ENCODE data around the gene C14orf39. TPM values are rescaled to one million over a fixed set of nuclear protein-coding genes. Genes with fewer than 3 reads are reported as not detected.
"Not testable (repeated sequence)": the region's sequence is repeated elsewhere in the genome, so short reads cannot be mapped to it uniquely, and the experiment has no call there.

The C14orf39 gene
- total RNA-seq, 1 donor from 2014 or later = not detected

DNA sequence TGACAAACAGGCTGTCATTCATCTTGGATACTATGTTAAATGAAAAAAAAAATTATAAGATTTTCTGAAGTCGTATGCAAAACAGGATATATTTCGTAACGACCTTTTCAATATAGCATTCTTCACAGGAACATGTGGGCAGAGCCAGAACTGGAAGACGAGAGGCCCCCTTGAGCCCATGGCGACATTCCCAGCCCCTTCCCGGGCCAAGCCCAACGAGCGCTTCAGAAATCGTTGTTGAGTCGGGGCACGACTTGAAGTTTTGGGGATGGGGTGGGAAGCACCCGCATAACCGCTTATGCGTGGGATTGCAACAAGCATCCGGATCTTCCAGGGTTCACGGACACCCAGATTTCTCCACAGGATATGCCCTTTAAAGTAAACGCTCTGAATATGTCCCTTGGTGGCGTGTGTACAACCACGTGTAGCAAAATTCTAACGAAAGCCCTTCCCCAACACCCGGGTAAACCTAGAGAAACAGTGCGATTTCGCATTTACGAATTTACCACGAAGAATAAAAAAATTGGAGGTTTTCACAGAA, 736 bp downstream of the C14orf39 start:
- ATAC-seq (no peak), DNase-seq (no peak)
- Histone ChIP-seq H3K4me3 (no peak overlapping the region), H3K27ac (no peak overlapping the region), H3K4me1 (no peaks in the 10 kb centered on the region), H3K27me3 (ENCODE audit: low read depth) (peaks cover 45% of the 10 kb centered on the region), H3K36me3 (no peaks in the 10 kb centered on the region), H3K9me3 (no peaks in the 10 kb centered on the region)
- intact Hi-C loops (cut with DNase I) = no loop called here
- TF ChIP-seq CTCF (IDR thresholded peaks at IDR 0.05) = no peak

GRCh38 chr14:60482743-60483142, 3.1 kb downstream of the C14orf39 start:
- Histone ChIP-seq H3K4me3 (no peak overlapping the region), H3K9me3 (no peaks in the 10 kb centered on the region), H3K27ac (no peak overlapping the region), H3K36me3 (no peaks in the 10 kb centered on the region), H3K27me3 (ENCODE audit: low read depth) (peaks cover 36% of the 10 kb centered on the region), H3K4me1 (no peaks in the 10 kb centered on the region)
- DNase-seq (no peak), ATAC-seq (no peak)
- TF ChIP-seq CTCF (IDR thresholded peaks at IDR 0.05) = no peak
- intact Hi-C loops (cut with DNase I) = no loop called here

GRCh38 chr14:60480248-60480647, 5.6 kb downstream of the C14orf39 start:
- H3K36me3 ChIP-seq; H3K4me1 ChIP-seq; DNase-seq; H3K27ac ChIP-seq; intact Hi-C loops (cut with DNase I); H3K4me3 ChIP-seq; H3K9me3 ChIP-seq; ATAC-seq: not testable (repeated sequence)
- peaks cover 16% of the 10 kb centered on the region for H3K27me3 ChIP-seq (ENCODE audit: low read depth)

- no peak overlapping the region for H3K4me3 ChIP-seq
- H3K36me3 ChIP-seq = no peaks in the 10 kb centered on the region
- H3K9me3 ChIP-seq = no peaks in the 10 kb centered on the region
- ATAC-seq = no peak
- H3K27ac ChIP-seq = no peak overlapping the region
- no peak for DNase-seq
- H3K4me1 ChIP-seq = no peaks in the 10 kb centered on the region
- intact Hi-C loops (cut with DNase I) = no loop called here
- no peaks in the 10 kb centered on the region for H3K27me3 ChIP-seq (ENCODE audit: low read depth)
- TF ChIP-seq CTCF (IDR thresholded peaks at IDR 0.05) = no peak
Observed at GRCh38 chr14:60455875-60456274, 30.0 kb downstream of the C14orf39 start.

GRCh38 chr14:60430276-60430675, 55.6 kb downstream of the C14orf39 start:
- no peak for TF ChIP-seq CTCF (IDR thresholded peaks at IDR 0.05)
- no peaks in the 10 kb centered on the region for H3K36me3 ChIP-seq
- DNase-seq (no peak), ATAC-seq (no peak)
- H3K9me3 ChIP-seq = no peaks in the 10 kb centered on the region
- no peaks in the 10 kb centered on the region for H3K4me1 ChIP-seq
- H3K4me3 ChIP-seq = no peak overlapping the region
- H3K27ac ChIP-seq = no peak overlapping the region
- intact Hi-C loops (cut with DNase I) = no loop called here
- H3K27me3 ChIP-seq (ENCODE audit: low read depth) = no peaks in the 10 kb centered on the region

DNA sequence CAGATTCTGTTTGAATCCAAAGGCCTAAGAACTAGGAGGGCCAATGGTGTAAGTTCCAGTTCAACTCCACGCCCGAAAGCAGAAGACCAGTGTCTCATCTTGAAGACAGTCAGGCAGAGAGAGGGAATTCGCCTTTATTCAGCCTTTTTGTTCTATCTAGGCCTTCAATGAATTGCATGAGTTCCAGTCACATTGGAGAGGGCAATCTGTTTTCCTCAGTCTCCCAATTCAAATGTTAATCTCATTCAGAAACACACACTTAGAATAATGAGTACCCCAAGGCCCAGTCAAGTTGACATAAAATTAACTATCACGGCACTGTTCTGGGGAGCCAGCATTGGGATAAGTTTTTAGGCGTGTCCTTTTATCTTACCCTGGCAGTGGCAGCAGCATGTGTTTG, 65.8 kb downstream of the C14orf39 start:
- H3K27ac ChIP-seq = no peak overlapping the region
- no peaks in the 10 kb centered on the region for H3K9me3 ChIP-seq
- no peaks in the 10 kb centered on the region for H3K36me3 ChIP-seq
- no peak overlapping the region for H3K4me3 ChIP-seq
- intact Hi-C loops (cut with DNase I) = no loop called here
- no peaks in the 10 kb centered on the region for H3K4me1 ChIP-seq
- H3K27me3 ChIP-seq (ENCODE audit: low read depth) = no peaks in the 10 kb centered on the region
- DNase-seq = no peak
- TF ChIP-seq CTCF (IDR thresholded peaks at IDR 0.05) = no peak
- no peak for ATAC-seq

- H3K9me3 ChIP-seq; H3K4me3 ChIP-seq; H3K27ac ChIP-seq; intact Hi-C loops (cut with DNase I); H3K4me1 ChIP-seq; DNase-seq; ATAC-seq; H3K27me3 ChIP-seq (ENCODE audit: low read depth); H3K36me3 ChIP-seq: not testable (repeated sequence)
Observed at GRCh38 chr14:60397550-60397949, 88.3 kb downstream of the C14orf39 start.

Data from lower lobe of right lung (tissue), 2 donors.